Measurements from ENCODE around the gene GHR.

DNA sequence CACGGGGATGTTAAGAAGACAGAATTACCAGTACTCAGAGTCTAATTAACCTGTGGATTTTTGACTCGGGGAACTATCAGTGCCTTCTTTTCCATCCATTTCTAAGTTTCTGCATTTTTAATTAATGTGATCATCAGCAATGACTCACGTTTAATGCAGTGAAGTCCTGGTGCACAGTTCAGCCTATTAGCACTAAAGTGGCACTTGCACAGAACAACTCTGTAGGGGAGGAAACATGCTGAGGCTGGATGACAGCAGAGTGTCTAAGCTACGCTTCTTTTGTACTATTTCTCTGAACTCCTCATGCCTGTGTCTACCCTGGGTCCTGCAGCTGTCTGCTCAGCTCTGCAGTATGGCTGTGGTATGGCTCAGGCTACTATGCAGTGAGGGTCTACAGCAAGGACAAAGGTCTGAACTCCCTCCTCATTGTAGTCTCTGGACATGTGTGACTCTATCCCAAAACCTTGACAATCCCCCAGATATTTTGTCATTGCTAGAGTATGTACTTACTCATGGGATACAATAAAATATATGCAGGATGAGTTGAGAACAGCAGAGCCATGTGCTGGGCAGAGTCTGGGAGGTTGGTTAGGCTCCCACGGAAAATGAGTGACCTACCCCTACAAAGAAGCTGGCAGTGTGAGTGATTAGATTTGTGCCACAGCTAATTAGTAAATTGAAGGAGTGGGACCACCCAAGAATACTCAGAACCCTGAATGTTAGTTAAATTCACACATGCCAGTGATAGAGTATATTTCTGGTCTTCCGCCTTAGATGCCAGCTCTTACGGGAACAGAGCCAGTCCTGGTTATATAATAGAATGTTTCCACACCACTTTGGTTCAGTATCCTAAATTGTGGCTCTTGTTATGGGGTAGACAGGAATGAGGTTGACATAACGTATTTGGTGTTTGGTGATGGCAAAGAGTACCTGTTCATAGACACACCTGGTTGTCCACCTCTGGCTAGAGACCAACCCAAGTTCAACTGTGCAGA is 148.0 kb downstream of the GHR start:
- TF ChIP-seq, protein P1, sequence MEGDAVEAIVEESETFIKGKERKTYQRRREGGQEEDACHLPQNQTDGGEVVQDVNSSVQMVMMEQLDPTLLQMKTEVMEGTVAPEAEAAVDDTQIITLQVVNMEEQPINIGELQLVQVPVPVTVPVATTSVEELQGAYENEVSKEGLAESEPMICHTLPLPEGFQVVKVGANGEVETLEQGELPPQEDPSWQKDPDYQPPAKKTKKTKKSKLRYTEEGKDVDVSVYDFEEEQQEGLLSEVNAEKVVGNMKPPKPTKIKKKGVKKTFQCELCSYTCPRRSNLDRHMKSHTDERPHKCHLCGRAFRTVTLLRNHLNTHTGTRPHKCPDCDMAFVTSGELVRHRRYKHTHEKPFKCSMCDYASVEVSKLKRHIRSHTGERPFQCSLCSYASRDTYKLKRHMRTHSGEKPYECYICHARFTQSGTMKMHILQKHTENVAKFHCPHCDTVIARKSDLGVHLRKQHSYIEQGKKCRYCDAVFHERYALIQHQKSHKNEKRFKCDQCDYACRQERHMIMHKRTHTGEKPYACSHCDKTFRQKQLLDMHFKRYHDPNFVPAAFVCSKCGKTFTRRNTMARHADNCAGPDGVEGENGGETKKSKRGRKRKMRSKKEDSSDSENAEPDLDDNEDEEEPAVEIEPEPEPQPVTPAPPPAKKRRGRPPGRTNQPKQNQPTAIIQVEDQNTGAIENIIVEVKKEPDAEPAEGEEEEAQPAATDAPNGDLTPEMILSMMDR (IDR thresholded peaks at IDR 0.05) = no peak
- no peak for TF ChIP-seq ZFX (IDR thresholded peaks at IDR 0.05; ENCODE audit: borderline replicate concordance)
